ENCODE measurements around the gene CRB2.
"Not testable (repeated sequence)": the region's sequence is repeated elsewhere in the genome, so short reads cannot be mapped to it uniquely, and the experiment has no call there.

Gene CRB2

GRCh38 chr9:123327697-123328100, 28.3 kb upstream of the CRB2 start:
- no peak for DNase-seq (ENCODE audit: extremely low read depth in 1 of 2, low read depth in 1 of 2)

GRCh38 chr9:123329329-123329955, 26.6 kb upstream of the CRB2 start:
- DNase-seq (ENCODE audit: extremely low read depth in 1 of 2, low read depth in 1 of 2) = no peak

GRCh38 chr9:123331346-123332060, 24.5 kb upstream of the CRB2 start:
- DNase-seq (ENCODE audit: extremely low read depth in 1 of 2, low read depth in 1 of 2) = no peak

DNA sequence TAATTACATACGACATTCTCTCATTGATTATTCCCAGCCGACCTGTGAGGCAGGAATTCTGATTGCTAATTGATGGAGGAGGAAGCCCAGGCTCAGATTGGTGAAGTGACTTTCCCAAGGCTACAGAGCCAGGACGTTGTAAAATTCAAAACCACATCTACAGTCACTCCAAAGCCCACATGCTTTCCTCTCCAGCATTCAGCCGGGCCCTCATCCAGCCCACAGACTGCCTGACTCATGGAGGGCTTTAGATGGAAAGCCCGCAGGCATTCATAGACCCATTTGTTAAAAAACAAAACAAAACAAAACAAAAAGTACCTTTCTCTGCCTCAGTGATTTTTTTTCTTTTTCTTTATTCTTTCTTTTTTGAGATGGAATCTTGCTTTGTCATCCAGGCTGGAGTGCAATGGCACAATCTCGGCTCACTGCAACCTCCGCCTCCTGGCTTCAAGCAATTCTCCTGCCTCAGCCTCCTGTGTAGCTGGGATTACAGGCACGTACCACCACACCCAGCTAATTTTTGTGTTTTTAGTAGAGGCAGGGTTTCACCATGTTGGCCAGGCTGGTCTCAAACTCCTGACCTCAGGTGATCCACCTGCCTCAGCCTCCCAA, 22.8 kb upstream of the CRB2 start:
- not testable (repeated sequence) for DNase-seq (ENCODE audit: extremely low read depth in 1 of 2, low read depth in 1 of 2)

DNA sequence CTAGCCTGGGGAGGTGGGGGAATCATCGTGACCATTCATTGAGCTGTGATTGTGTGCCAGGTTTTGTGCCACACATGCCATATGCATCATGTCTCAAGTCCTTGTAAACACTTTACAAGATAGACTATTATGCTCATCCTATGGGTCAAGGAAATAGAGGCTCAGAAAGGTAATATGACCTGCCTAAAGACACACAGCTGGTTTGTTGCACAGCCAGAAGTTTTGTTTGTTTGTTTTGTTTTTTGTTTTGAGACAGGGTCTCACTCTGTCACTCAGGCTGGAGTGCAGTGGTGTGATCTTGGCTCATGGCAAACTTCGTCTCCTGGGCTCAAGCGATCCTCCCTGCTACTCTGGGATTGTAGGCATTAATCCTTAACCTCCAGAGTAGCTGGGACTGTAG, 21.4 kb upstream of the CRB2 start:
- no peak for DNase-seq (ENCODE audit: extremely low read depth in 1 of 2, low read depth in 1 of 2)

- no peak for DNase-seq (ENCODE audit: extremely low read depth in 1 of 2, low read depth in 1 of 2)
Observed at GRCh38 chr9:123335193-123335985, 20.6 kb upstream of the CRB2 start.

- DNase-seq (ENCODE audit: extremely low read depth in 1 of 2, low read depth in 1 of 2) = no peak
Observed at GRCh38 chr9:123335986-123336329, 20.0 kb upstream of the CRB2 start.

DNA sequence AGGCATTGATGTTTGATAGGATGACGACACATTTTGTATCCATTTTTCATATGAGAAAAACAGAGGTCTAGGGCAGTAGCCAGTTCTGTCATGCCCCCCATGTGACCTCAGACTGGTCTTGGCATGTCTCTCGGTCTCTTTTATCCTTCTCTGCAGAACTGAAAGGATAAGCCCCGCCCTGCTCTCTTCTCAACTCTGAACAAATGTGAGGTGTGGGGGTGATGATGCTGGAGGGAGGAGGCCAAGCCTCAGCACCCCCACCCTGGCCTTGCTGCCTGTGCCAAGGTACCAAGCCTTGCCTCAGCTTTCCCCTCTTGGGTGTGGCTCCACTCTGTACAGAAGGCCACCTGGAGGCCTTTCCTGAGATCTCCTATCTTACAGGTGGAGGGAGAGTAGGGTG, 19.5 kb upstream of the CRB2 start:
- no peak for DNase-seq (ENCODE audit: extremely low read depth in 1 of 2, low read depth in 1 of 2)

DNA sequence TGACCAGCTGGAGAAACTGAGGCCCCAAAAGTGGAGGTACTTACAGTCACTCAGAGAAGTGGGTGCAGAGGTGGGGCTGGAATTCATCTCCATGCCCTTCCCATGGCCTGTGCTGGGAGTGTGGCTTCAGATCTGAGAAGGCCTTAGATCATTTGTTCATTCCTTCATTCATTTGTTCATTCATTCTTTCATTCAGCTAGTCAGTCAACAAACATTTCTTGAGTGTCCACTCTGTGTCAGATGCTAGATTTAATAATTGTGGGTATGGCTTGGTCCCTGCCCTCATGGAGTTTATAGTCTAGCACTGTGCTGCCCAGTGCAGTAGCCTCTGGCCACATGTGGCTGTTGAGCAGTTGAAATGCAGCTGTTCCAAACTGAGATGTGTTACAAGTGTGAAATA, 19.0 kb upstream of the CRB2 start:
- no peak for DNase-seq (ENCODE audit: extremely low read depth in 1 of 2, low read depth in 1 of 2)

DNA sequence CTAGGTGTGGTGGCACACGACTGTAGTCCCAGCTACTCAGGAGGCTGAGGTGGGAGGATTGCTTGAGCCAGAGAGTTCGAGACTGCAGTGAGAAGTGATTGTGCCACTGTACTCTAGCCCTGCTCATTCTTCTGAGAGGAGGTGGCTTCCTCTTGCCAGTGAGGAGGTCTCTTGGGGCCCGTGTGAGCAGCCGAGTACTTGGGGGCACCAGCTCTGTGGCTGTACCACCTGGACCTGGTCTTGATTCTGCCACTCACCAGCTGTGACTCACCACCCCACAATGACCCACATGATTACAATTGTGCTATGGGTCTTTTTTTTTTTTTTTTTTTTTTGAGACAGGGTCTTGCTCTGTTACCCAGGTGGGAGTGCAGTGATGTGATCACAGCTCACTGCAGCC, 18.0 kb upstream of the CRB2 start:
- DNase-seq (ENCODE audit: extremely low read depth in 1 of 2, low read depth in 1 of 2) = no peak

DNA sequence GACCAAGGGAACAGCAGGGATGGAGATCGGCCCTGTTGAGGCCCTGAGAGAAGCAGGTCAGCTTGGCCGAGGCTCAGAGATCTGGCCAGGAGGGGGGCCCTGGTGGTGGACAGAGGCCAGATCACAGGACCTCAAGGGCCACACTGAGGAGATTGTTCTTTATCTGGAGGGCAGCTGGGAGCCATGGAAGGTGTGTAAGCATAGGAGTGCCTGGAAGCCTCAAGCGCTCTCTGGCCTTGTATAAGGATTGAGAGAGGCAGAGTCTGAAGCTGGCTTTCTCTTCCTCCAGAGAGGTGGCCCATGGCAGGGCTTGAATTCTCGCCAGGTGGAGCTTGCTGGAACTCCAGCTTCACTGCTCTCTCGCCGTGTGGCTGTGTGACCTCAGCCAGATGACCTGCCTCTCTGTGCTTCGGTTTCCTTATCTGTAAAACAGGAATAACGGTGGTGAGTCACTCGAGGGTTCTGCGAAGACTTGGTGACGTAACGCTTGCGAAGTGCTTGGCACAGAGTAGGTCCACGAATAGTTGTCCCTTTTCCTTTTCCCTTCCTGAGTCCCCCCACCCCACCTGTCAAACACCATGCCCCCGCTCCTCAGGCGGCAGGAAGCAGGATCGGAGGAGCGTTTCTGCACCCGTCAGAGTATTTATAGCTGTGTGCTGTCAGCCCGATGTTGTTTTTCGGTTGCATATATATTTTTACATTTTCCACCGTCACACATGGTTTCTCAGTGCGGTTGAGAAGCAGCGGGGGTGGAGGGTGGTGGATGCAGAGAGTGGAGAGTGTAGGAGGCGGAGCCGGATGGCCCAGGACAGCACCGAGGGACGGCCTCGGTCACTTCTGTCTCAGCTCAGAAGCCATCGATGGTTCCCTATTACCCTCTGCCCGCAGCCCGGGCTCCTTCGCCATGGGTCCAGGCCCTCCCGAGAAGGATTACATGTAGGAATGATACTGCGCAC, 17.0 kb upstream of the CRB2 start:
- peak; percentile 21 to 34 for DNase-seq (ENCODE audit: extremely low read depth in 1 of 2, low read depth in 1 of 2)

DNA sequence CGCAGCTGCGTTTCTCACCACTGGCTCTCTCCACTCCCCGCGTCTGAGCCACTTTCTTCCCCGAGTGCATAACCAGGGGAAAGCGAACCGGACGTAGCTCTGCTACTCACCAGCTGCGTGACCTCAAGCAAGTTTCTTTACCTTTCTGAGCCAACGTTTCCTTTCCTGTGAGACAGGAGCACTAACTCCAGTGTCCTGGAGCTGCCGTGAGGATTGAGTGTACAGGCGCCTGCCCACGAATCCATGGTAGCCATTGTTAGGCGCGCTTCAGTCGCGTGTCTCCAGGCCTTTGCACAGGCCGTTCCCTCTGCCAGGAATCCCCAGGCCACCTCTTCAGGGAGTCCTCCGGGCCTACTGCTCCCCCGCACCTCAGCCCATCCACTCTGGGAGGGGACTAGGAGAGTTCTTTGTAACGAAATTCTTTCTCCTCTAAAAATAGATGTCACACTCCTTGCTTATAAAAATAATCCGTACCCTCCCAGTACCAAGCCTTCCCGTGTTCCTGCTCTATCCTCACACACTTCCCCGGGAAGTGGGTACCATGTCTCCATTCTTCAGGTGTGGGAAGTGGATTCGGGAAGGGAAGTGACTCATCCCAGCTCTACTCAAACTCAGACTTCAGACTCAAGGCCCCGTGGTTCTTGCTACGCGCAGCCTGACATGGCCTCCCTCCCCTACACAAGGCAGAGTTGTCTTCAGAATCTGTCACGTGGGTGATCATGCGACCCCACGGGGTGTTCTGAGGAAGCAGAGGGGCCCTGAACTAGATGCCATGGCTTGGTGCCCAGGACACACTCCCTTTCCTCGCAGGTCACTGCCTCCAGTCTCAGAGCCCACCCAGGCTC, 16.1 kb upstream of the CRB2 start:
- peak in 1 of 2 donors; percentile 14 for DNase-seq (ENCODE audit: extremely low read depth in 1 of 2, low read depth in 1 of 2)

- DNase-seq (ENCODE audit: extremely low read depth in 1 of 2, low read depth in 1 of 2) = no peak
Observed at GRCh38 chr9:123341816-123342215, 14.2 kb upstream of the CRB2 start.

GRCh38 chr9:123342247-123342646, 13.8 kb upstream of the CRB2 start:
- DNase-seq (ENCODE audit: extremely low read depth in 1 of 2, low read depth in 1 of 2) = no peak

DNA sequence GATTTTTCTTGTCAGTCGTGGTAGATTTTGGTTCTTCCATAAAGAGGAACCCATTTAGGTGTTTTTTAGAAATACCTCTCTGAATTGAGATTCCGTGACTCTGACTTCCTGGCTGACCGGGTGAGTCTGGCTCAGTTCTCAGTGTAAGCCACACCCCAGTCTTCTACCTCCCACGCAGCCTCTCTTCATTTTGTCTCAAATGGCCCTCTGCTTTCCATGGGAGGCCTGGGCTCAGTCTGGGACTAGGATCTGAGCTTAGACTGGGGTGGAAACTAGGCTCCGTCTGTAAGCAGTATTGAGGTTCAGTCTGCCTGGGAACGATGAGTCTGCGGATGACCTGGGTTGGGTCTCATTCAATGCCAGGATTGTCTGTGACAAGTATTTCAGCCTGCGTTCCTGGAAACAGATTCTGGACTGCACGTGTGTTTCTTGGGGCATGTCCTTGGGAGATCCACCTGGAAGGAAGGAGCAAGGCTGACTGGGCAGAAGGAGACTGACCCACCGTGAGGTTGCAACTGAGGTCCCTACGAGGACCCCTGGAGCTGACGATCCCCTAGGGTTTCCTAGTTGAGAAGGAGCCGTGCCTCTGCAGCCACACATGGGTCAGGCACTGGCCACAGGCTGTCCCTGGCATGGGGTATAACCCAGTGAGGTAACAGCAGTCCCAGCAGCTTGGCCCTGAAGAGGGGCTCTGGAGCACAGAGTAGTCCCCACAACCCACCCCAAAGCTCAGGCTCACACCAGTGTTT, 12.4 kb upstream of the CRB2 start:
- DNase-seq (ENCODE audit: extremely low read depth in 1 of 2, low read depth in 1 of 2) = no peak

DNA sequence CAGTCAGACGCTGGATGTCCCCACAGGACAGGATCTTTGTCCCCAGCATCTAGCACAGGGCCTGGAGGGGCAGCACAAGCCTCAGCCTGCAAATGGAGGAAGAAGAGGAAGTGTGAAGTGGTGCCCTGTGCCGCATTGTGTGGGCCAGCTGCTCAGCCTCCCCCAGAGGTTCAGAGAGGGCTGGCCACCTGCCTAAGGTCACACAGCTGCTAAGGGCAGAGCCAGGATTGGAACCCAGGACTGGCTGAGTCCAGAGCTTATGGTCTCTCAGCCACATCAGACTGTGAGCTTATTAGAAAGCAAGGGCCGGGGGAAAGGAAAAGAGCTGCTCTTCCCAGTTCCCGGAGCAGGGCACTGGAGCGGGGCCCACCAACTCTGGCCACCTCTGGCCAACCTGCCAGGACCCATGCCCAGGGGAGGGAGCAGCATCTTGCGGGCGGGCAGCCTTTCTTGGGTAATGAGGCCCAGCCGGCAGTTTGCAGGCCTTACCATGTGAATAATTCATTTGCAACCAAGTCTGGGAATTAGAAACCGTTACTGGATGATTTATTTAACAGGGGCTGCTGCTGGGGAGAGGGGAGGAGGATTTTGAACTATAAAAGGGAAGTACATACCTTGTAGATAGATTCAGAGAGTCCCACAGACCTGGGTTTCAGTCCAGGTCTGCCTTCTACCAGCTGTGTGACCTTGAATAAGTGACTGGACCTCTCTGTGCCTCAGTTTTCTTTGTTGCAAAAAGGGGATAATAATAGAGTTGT, 11.6 kb upstream of the CRB2 start:
- DNase-seq (ENCODE audit: extremely low read depth in 1 of 2, low read depth in 1 of 2) = no peak

DNA sequence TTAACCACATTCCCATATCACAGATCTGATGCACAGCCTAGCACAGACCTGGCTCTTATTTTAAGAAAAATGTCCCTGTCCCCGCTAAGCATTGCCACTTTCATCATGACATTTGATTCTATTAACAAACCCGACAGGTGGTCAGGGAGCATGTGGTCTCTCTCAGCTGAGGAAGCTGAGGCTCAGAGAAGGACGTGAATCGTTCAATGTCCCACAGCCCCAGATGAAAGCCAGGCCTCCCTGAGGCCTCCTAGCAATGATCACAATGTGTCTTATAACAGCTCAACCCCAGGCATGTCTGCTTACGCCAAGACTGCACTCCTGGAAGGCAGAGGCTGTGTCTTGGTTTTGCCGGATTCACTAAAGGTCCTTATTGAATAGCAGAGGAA, 10.4 kb upstream of the CRB2 start:
- no peak for DNase-seq (ENCODE audit: extremely low read depth in 1 of 2, low read depth in 1 of 2)

DNA sequence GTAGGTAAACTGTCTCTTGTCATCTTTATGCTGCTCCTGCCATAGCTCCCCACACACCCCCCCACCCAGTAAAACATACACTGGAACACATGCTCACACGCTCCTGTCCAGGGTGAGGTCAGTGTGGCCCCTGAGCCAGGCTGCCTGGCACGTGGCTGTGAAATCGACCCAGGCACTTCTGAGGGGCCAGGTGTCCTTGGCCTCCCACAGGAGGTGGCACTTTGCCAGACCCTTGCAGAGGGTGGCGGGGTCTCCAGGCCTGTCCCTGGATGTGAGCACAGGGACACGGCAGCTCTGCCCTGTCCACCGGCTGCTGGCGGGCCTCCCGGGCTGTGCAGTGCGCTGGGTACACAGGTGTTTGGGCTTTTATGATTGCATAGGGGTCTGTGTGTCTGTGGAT, 10.0 kb upstream of the CRB2 start:
- no peak for DNase-seq (ENCODE audit: extremely low read depth in 1 of 2, low read depth in 1 of 2)
